Activated CD8-positive, alpha-beta memory T cell treated with anti-CD3 and anti-CD28 coated beads for 4 hours (primary cell): ENCODE results near the gene DEF6.
A peak's percentile ranks its signal among the peaks of the same experiment; 100 is the strongest.

Source experiments
- DNase-seq, 2 donors: peaks; one replicate each; pipeline ENCODE4 v3.0.0-alpha.2; 2020; ENCODE audit warnings: low read depth in 2 of 2

The DEF6 gene

DNA sequence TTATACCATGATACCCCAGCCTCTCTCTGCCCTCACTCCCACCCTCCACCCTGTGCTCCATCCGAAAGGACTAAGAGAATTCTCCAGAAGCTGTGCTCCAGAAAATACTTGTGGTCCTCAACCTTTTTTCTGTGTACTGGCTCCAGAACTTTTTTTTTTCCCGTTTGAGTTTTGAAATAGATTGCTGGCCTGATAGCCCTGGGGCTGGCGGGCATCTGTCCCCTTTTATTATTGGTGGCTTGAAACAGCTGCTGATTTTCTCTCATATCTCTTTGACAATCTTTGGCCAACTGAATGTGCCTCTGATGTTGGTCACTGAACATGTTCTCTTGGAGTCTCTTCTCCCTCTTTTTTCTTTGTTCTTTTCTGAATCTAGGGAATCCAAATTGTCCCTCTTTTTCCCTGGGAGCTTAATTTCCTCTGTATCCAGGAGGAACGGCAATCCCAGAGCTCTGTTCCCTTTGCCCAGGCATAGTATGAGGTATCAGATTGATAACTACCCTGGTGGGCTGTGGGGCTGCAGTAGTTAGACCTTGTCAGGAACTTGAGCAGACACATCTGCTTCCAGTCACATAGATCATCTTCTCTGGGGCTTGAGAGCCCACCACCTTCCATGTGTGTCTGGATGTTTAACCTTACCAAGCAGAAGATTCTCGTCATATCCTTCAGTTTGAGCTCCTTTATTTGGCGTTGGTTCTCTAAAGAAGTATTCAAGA lies 46.4 kb downstream of the DEF6 start:
- DNase-seq: no peak

DNA sequence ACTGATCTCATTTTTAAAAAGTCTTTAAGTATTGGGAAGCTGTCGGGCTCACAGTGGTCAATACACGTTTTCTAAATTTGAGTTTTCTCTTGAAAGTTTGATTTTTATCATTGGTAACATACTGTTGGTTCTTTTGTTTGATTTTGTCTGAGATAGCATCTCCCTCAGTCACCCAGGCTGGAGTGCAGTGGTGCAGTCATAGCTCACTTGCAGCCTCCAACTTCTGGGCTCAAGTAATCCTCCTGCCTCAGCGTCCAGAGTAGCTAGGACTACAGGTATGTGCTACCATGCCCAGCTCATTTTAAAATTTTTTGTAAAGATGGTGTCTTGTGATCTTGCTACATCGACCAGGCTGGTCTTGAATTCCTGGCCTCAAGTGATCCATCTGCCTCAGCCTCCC lies 53.8 kb downstream of the DEF6 start:
- DNase-seq: no peak

DNA sequence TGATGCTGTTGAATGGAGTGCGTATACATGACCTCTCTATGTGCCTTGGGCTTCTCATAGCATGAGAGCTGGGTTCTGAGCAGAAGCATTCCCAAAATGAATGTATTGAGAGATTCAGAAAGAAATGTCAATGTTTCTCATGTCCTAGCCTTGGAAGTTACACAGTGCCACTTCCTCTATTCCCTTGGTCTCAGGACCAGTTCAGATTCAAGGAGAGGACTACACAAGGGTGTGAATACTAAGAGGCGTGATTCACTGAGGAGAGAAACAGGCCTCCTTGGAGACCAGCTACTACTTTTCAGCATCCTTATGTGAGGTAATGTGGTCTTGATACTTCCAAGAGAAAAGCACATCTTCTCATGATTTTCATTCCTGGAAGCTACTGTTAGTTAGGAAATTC lies 55.1 kb downstream of the DEF6 start:
- DNase-seq: no peak

DNA sequence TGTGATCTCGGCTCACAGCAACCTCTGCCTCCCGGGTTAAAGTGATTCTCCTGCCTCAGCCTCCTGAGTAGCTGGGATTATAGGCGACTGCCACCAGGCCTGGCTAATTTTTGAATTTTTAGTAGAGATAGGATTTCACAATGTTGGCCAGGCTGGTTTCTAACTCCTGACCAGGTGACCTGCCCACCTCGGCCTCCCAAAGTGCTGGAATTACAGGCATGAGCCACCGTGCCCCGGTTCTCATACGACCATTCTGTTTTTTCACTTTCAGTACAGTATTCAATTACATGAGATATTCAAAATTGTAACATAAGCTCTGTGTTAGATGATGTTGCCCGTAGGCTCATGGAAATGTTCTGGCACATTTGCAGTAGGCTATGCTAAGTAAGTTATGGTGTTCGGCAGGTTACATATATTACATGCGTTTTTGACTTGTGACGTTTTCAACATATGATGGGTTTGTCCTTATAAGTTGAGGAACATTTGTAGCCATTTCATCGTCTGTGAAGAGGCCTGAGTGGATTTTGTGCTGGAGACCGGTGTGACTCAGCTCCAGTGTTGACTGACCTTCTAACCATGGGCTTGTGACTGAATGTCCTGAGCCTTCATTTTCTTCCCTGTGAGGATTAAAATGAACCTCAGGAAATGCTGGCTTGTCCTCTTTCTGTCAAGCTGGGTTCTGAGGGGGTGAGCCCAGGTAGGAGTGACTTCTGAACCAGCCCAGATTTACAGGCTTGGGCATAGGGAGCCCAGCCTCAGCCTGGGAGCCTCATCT lies 56.9 kb downstream of the DEF6 start:
- DNase-seq: no peak

DNA sequence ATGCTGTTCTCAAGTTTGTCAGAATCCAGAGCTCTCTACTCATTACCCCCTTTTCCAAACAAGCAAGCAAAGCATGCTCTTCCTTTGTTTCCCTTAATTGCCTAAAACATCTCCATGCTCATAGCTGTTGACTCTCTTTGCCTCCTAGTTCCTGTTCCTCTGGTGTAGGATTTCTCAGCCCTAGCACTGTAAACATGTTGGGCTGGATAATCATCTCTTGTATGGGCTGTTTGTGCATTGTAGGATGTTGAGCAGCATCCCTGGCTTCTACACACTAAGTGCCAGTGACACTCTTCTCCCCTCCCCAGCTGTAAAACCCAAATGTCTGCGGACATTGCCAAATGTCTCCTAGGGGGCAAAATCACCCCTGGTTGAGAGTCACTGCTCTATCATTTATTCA lies 58.8 kb downstream of the DEF6 start:
- no peak for DNase-seq

DNA sequence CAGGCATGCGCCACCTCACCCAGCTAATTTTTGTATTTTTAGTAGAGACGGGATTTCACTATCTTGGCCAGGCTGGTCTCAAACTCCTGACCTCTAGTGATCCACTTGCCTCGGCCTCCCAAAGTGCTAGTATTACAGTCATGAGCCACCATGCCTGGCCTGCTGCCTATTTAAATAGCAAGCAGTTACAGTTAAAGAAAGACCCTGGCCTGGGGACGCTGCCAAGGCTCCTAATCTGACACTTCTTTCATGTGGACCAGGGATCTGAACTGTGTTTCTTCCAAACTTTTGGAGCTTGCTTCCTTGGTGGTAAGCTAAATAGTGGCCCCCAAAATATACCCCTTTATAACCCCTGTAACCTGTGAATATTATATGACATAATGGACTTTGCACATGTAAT lies 60.1 kb downstream of the DEF6 start:
- no peak for DNase-seq

DNA sequence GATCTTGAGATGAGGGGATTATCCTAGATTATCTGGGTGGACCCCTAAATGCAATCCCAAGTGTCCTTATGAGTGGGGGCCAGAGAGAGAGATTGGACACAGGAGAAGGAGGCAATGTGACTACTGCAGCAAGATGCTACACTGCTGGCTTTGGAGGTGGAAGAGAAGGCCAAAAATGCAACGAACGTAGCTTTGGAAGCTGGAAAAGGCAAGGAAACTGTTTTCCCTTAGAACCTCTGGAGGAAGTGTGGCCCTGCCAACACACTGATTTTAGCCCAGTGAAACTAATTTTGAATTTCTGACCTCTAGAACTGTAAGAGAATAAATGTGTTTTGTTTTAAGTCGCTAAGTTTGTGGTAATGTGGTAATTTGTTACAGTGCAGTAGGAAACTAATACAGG lies 60.5 kb downstream of the DEF6 start:
- no peak for DNase-seq

DNA sequence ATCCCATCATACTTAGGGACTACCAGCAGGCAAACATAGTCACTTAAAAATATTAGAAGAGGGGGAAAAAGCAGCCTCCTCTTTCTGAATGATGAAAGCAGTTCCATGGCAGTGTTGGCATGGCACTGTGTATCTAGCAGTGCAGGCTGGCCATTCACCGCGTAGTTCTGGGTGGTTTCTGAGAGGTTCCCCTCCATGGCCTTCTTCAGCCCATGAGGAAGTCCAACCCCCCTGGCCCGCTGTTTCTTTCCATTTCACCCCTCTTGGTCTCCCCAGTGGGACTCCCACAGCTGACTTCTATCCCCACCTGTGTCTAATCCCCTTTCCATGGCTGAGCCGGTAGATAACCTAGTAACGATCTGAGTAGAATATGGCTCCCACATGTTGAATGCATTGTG lies 61.7 kb downstream of the DEF6 start:
- DNase-seq: no peak

DNA sequence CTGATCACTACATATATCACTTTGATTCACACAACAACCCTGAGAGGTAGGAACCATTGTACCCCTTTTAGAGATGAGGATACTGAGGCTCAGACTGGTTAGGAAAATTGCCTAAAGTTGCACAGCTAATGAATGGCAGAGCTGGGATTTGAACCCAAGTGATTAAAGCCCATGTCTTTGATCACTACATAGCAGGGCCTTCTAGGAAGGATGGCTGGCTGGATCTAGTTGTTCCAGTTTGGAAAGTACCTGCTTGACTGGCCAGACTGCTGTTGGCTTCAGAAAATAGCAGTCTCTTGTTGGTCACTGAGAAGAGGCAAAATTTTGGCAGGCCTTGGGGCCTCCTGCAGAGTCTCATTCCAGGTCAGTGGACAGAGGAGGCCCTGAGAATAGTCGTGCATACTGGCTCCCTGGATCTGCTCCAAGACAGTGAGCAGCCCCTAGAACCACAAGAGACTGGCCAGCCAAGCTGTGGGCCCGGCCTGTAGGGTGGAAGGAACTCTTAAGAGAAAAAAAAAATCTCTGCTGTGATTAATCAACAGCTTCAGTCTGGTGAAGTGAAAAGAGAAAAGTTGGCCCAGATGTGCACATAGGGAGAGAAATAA lies 62.2 kb downstream of the DEF6 start:
- no peak for DNase-seq

DNA sequence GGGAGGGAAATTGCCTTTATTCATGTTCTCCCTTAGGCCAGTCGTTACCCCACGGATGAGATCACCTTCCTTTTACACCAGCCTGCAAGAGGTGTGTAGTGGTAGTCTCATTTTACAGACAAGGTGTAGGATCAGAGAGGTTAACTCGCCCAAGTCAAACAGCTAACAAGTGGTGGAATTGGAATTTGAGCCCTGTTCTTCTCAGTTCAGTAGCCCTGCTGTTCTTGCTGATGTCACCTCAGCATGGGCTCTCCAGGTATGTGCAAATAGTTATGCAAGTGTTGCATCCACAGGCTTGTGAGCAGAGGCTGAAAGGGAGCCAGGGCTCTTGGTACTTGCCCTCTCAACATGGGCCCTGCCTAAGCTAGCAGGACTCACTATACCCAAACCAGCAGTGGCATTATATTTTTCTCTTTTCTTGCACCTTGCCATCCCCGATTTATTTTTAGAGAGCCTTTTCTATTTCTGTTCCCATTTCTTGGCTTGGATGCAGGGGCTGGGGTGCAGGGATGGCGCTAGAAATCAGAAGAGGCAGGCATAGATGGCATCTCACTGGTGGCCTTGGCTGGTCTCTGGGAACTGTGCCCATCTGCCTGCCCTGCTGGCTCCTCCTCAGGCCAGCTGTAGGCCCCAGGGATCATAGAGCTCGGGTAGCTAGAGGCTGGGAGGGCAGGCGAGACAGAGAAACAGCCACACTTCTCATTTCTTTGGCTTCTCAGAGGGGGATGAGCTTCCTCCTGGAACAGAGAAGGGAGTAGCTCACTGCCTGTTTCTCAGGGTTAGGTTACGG lies 62.9 kb downstream of the DEF6 start:
- no peak for DNase-seq

DNA sequence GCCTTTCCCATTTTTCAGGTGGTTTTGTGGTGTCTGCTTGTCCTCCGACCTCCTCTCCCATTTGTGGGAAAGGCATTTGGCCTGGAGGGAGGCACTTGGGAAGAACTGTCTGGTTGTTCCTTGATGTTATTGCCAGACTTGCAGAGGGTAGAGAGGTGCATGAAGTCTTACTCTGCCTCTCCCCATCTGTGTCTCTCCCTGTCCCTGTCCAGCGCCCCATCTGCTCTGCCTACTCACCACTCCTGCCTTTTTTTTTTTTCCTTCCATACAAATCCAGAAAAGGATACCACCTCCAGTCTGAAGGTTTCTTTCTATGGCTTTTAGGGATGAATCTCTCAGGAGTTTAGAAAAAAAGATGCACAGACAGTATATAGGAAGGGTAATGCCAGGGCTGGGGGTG lies 64.6 kb downstream of the DEF6 start:
- DNase-seq: no peak

DNA sequence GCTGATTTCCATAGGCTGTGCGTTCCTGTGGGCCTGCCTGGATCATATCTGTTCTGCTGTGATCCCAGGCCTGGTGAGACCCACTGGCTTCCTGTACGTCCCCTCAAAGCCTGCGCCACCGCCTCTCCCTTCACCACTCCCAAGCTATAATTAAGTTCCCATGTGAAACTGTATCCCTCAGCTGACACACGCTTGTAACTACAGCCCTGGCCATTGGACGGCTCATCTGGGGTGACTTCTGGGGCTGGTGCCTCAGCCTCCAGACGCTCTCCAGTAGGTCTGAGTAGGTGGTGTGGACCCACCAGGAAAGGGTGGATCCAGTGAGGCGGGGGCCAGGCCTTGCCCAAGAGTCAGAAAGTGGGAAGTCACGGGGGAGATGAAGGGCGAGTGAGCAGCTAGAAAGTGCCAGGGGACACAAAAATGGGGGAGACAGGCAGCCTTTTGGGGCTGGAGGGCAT lies 65.7 kb downstream of the DEF6 start:
- DNase-seq: no peak

DNA sequence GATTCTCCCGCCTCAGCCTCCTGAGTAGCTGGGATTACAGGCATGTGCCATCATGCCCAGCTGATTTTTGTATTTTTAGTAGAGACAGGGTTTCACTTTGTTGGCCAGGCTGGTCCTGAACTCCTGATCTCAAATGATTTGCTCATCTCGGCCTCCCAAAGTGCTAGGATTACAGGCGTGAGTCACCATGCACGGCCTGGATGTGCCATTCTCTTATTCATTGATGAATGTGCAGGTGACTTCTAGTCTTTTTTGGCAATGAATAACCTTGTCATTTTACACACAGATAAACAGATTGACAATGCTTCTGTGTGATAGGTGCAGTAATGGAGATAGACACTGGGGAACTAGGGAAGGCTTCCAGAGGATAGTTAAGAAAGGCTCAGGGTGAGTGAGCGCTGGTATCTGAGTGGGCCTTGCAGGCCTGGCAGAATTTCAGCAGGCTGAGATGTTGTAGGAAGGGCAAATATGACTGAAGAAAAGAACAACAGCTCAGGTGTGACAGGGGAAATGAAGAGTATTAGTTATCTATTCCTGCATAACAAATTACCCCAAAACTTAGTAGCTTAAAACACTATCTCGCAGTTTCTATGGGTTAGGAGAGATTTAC lies 68.1 kb downstream of the DEF6 start:
- DNase-seq: no peak

DNA sequence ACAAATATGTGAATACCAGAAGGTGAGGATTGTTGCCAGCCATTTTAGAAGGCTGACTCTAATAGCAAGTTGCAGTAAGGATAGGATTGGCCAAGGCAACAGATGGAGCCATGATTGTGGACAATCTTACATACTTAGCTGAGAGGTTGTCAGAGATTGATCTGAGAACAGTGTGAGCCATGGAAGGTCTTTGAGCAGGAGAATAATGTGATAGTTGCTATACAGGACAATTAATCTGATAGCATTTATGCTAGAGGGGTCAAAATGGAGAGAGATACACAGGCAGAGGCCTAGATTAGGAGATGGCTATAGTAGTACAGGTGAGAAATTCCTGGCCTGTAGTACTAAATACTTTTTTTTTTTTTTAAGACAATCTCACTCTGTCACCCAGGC lies 68.6 kb downstream of the DEF6 start:
- DNase-seq: no peak

DNA sequence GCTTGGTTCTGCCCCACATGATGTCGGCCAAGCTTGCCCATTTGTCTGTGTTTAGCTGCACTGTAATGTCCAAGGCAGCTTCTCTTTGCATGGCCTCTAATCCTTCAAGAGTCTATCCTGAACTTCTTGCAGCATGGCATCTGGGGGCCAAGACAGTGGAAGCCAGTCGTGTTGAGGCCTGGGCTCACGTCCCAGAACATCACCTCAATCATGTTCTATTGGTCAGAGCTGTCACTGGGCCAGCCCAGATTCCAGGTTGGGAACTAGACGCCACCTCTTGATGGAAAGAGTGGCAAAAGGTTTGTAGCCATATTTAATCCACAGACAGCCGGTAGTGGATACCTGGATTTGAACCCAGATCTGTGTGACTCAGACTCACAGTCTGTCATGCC lies 70.0 kb downstream of the DEF6 start:
- no peak for DNase-seq

DNA sequence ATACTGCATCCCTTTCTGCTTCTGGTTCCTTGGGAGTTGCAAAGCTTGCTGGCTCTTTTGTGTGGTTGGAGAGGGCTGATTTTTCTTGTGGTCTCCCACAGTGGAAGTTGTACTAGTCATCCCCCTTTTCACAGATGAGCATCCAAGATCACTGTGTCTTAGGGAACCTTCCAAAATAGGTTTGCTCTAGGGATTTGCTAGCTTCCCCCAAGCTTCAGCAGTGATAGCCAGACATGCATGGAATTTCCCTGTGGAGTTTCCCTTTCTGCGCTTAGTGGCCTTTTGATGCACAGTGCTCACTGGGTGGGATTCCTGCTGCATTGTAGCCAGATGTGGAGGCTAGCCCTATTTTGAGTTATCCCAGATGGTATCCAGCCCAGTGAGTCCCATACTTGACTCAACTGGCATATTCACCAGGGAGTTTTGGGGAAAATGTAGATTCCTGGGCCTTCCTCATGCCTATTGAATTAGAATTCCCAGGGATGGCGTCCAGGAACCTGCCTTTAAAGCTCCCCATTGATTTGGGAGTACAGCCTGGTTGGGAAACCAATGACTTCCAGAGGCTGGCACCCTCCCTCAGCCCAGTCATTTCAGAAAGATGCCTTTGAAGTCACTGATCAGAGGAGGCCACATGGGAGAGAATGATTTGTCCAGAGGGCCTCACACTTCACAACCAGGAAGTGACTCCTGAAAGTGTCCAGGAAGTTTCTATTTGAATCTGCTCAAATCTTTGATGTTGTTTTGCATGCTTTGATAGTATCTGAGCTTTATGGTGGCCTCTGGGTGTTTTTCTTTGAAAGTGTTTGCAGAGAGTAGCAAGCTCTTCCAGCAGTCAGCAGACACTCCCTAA lies 70.6 kb downstream of the DEF6 start:
- no peak for DNase-seq

DNA sequence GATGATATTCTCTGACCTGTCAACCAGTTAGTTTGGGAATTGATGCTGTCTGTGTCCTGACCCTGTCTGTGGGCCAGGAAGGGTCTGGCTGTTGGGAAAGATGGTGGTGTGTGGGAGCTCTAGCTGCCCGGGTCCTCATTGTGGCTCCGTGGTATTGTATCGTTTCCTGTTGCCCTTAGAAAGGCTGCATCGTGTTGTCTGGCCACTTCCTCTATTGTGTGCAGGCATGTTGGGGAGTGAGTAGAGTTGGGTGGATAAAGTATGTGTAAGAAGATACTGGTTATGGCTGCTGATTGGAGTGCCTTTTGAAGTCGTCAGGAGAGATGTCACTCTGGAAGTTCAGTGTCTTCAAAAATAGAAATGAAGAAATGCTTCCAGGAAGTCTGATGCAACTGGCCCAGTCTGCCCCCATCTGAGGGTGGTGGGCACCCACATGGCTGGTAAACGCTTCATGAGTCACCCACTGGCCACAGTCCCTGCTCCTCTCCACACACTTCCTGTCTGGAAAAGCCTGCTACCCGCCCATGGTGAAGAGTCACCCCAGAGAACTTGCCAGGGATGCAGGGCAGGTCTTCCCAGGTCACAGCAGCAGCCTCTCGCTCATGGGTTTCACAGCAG lies 72.6 kb downstream of the DEF6 start:
- DNase-seq: peak; percentile 11 to 23

DNA sequence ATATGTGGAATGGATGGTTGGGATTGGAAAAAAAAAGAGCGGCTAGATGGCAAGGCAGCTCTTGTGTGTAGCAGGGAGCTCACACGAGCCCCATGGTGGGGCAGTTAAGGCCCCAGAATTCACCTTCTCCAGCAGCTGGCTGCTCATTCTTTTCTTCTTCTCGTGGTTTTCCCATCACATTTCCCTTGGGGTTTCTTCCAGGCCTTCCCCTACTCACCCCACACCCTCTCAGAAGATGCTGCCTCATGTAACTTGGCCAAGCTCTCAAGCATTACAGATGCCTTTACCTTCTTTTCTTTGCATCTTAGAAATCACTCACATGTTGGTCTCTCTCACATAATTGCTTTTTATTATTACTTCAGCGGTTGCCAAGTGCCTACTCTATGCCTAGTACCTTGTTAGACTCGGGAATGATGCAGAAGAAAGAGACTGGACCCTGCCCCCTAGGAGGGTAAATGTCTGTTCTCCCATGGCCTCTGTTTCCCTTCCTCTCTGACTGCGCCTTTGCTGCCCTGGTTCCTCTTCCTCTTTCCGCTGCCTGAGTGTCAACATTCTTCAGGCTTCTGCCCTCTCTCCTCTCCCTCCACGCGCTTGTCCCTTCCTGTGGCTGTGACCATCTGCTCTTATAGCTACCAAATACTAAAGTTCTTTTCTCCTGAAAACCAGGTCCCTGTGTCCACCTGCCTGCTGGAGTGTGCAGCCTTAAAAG lies 73.3 kb downstream of the DEF6 start:
- no peak for DNase-seq
